H1 (cell line): ENCODE measurements around the gene CD84. TPM values are rescaled to one million over a fixed set of nuclear protein-coding genes. Genes with fewer than 3 reads are reported as not detected.
A peak's percentile ranks its signal among the peaks of the same experiment; 100 is the strongest.

Source experiments
- CTCF ChIA-PET: fragments of 300-600 bp; sonication (Branson Sonifier 250); formaldehyde crosslinking; loops from one replicate; lab custom pipeline; 2021; ENCODE audit not compliant: partially characterized antibody; lab: Charles Lee
- POLR2A ChIA-PET: fragments of 300-600 bp; sonication (Branson Sonifier 250); formaldehyde crosslinking; loops from one replicate; lab custom pipeline; 2021; ENCODE audit warnings: inconsistent platforms; ENCODE audit not compliant: partially characterized antibody; lab: Charles Lee
- DNase-seq, 2 experiments: peaks; one replicate each; pipeline versions ENCODE4 v3.0.0 to v3.0.0-alpha.2; 2010 to 2022; ENCODE audit warnings: low spot score in 2 of 2, low read depth in 1 of 2, mixed read lengths in 1 of 2
- FAIRE-seq: peaks from 2 replicates; lab custom pipeline; 2011; peaks lifted over from hg19 to GRCh38; lab: Jason Lieb, UNC
- H2AFZ ChIP-seq: 2 replicates; pipeline ENCODE4 v1.8.1; 2012; ENCODE audit warnings: low read length, inconsistent platforms
- H2AK5ac ChIP-seq: 2 replicates; pipeline ENCODE4 v1.6.1; 2013; ENCODE audit warnings: low read depth, low read length
- H2BK120ac ChIP-seq: replicated peaks from 2 replicates; pipeline ENCODE3; 2013; ENCODE audit warnings: low read depth, low read length, inconsistent platforms
- H2BK12ac ChIP-seq: 2 replicates; pipeline ENCODE4 v1.6.1; 2013; ENCODE audit warnings: low read depth, low read length
- H2BK15ac ChIP-seq: 2 replicates; pipeline ENCODE4 v1.6.1; 2013; ENCODE audit warnings: low read length
- H2BK20ac ChIP-seq: 2 replicates; pipeline ENCODE4 v1.6.1; 2013; ENCODE audit warnings: low read length
- H2BK5ac ChIP-seq: 2 replicates; pipeline ENCODE4 v1.6.1; 2013; ENCODE audit warnings: low read depth, low read length
- H3K14ac ChIP-seq: 2 replicates; pipeline ENCODE4 v1.6.1; 2013; ENCODE audit warnings: inconsistent platforms; ENCODE audit not compliant: insufficient read length
- H3K18ac ChIP-seq: 2 replicates; pipeline ENCODE4 v1.6.1; 2013; ENCODE audit warnings: low read length; ENCODE audit errors: extremely low read depth
- H3K23ac ChIP-seq: 2 replicates; pipeline ENCODE4 v1.6.1; 2013; ENCODE audit warnings: inconsistent platforms; ENCODE audit not compliant: insufficient read length
- H3K23me2 ChIP-seq: 2 replicates; pipeline ENCODE4 v1.6.1; 2013; ENCODE audit warnings: low read depth, low read length
- H3K27ac ChIP-seq: 2 replicates; pipeline ENCODE4 v1.6.1; 2011; ENCODE audit warnings: low read depth, low read length, inconsistent platforms
- H3K27me3 ChIP-seq, 4 experiments: replicated peaks in 1 of 4; 1 replicate in 1 of 4; 2 replicates in 3 of 4; pipeline versions ENCODE4 v1.6.1 to v1.8.1; 2011 to 2013; ENCODE audit warnings: low read length in 3 of 4, mild to moderate bottlenecking in 3 of 4, inconsistent platforms in 2 of 4, mixed read lengths in 2 of 4, moderate library complexity in 1 of 4; ENCODE audit not compliant: control insufficient read depth in 3 of 4, insufficient read depth in 3 of 4; ENCODE audit errors: extremely low read depth in 1 of 4
- H3K36me3 ChIP-seq, 4 experiments: 2 replicates each; pipeline versions ENCODE4 v1.6.1 to v1.8.1; 2011 to 2013; ENCODE audit warnings: mild to moderate bottlenecking in 4 of 4, low read length in 3 of 4, moderate library complexity in 2 of 4, control low read depth in 1 of 4, inconsistent platforms in 1 of 4; ENCODE audit not compliant: insufficient read depth in 4 of 4, control insufficient read depth in 2 of 4
- H3K4ac ChIP-seq: replicated peaks from 2 replicates; pipeline ENCODE3; 2013; ENCODE audit warnings: low read length, low read depth, mixed read lengths, inconsistent platforms; ENCODE audit not compliant: insufficient read length
- H3K4me1 ChIP-seq, 4 experiments: replicated peaks in 1 of 4; 1 replicate in 1 of 4; 2 replicates in 3 of 4; pipeline versions ENCODE4 v1.6.1 to v1.8.1; 2011 to 2013; ENCODE audit warnings: low read length in 3 of 4, inconsistent platforms in 2 of 4, mixed read lengths in 1 of 4; ENCODE audit not compliant: insufficient read depth in 4 of 4, control insufficient read depth in 3 of 4
- H3K4me2 ChIP-seq, 2 experiments: 2 replicates each; pipeline versions ENCODE4 v1.6.1 to v1.8.1; 2011 to 2013; ENCODE audit warnings: low read depth in 2 of 2, low read length in 2 of 2, control low read depth in 1 of 2, inconsistent platforms in 1 of 2, mild to moderate bottlenecking in 1 of 2; ENCODE audit not compliant: insufficient read depth in 1 of 2
- H3K4me3 ChIP-seq, 4 experiments: fragments of 200-600, 300-600 bp in 1 of 4; sonication (generic), shearing (Covaris generic), sonication (Bioruptor Twin) in 1 of 4; 2 replicates each; pipeline versions ENCODE4 v1.5.1 to v1.8.1; 2011 to 2016; ENCODE audit warnings: low read length in 4 of 4, low read depth in 3 of 4, control low read depth in 2 of 4, inconsistent platforms in 2 of 4, mild to moderate bottlenecking in 2 of 4, mixed read lengths in 1 of 4, moderate library complexity in 1 of 4; ENCODE audit not compliant: insufficient read depth in 2 of 4; ENCODE audit errors: extremely low read depth in 1 of 4
- H3K56ac ChIP-seq: replicated peaks from 2 replicates; pipeline ENCODE3; 2013; ENCODE audit warnings: low read depth, mild to moderate bottlenecking, mixed read lengths, low read length, inconsistent platforms; ENCODE audit not compliant: insufficient read length
- H3K79me1 ChIP-seq: 2 replicates; pipeline ENCODE4 v1.6.1; 2013; ENCODE audit warnings: low read depth, low read length, control low read depth
- H3K79me2 ChIP-seq, 2 experiments: 2 replicates each; pipeline versions ENCODE4 v1.6.1 to v1.8.1; 2012 to 2013; ENCODE audit warnings: low read length in 2 of 2, mild to moderate bottlenecking in 2 of 2, inconsistent platforms in 1 of 2; ENCODE audit not compliant: insufficient read depth in 2 of 2, control insufficient read depth in 1 of 2
- H3K9ac ChIP-seq, 4 experiments: replicated peaks in 1 of 4; 1 replicate in 1 of 4; 2 replicates in 3 of 4; pipeline versions ENCODE4 v1.6.1 to v1.8.1; 2011 to 2013; ENCODE audit warnings: low read depth in 3 of 4, low read length in 3 of 4, control low read depth in 2 of 4, mild to moderate bottlenecking in 2 of 4, moderate library complexity in 2 of 4, inconsistent platforms in 1 of 4; ENCODE audit errors: extremely low read depth in 1 of 4
- H3K9me3 ChIP-seq, 2 experiments: 2 replicates each; pipeline versions ENCODE4 v1.6.1 to v1.8.1; 2012 to 2013; ENCODE audit warnings: mild to moderate bottlenecking in 2 of 2, moderate library complexity in 2 of 2, control low read depth in 1 of 2, inconsistent platforms in 1 of 2, low read depth in 1 of 2, low read length in 1 of 2, mixed read lengths in 1 of 2; ENCODE audit not compliant: insufficient read depth in 2 of 2
- H4K20me1 ChIP-seq, 2 experiments: replicated peaks in 1 of 2; 2 replicates each; pipeline versions ENCODE3 to v1.8.1; 2011 to 2013; ENCODE audit warnings: inconsistent platforms in 2 of 2, low read length in 2 of 2, mild to moderate bottlenecking in 1 of 2; ENCODE audit not compliant: insufficient read depth in 2 of 2, control insufficient read depth in 1 of 2
- H4K5ac ChIP-seq: 2 replicates; pipeline ENCODE4 v1.6.1; 2013; ENCODE audit warnings: low read length, low read depth, mixed read lengths, inconsistent platforms; ENCODE audit not compliant: insufficient read length
- H4K8ac ChIP-seq: 2 replicates; pipeline ENCODE4 v1.8.0; 2013; ENCODE audit warnings: mild to moderate bottlenecking, moderate library complexity, low read length, inconsistent platforms; ENCODE audit not compliant: insufficient read depth; ENCODE audit errors: extremely low read depth
- H4K91ac ChIP-seq: replicated peaks from 2 replicates; pipeline ENCODE3; 2013; ENCODE audit warnings: low read length, mixed read lengths, inconsistent platforms; ENCODE audit not compliant: insufficient read length
- BCL11A ChIP-seq, 2 experiments: IDR thresholded peaks; one replicate each; pipeline ENCODE4 v1.6.1; 2011; ENCODE audit warnings: low read depth in 2 of 2, low read length in 2 of 2, mild to moderate bottlenecking in 2 of 2
- KDM4A ChIP-seq: IDR thresholded peaks from one replicate; pipeline ENCODE4 v1.7.1; 2012; ENCODE audit warnings: low read depth, mild to moderate bottlenecking, moderate library complexity, low read length, inconsistent platforms; ENCODE audit not compliant: severe bottlenecking
- NRF1 ChIP-seq: IDR thresholded peaks from 2 replicates; pipeline ENCODE4 v1.6.1; 2011; ENCODE audit warnings: mild to moderate bottlenecking, low read depth, low read length, improper control_type of control experiment
- SIX5 ChIP-seq: IDR thresholded peaks from 2 replicates; pipeline ENCODE4 v1.6.1; 2011; ENCODE audit warnings: mild to moderate bottlenecking, low read depth, low read length
- SP4 ChIP-seq: IDR thresholded peaks from 2 replicates; pipeline ENCODE4 v1.6.1; 2012; ENCODE audit warnings: low read length, inconsistent platforms
- SUZ12 ChIP-seq: fragments of 200-600 bp; sonication (generic); IDR thresholded peaks from 2 replicates; pipeline ENCODE4 v1.6.1; 2012; ENCODE audit warnings: mild to moderate bottlenecking, inconsistent platforms, low read length, moderate library complexity, mixed read lengths
- TAF1 ChIP-seq: IDR thresholded peaks from 2 replicates; pipeline ENCODE4 v1.6.1; 2011; ENCODE audit warnings: mild to moderate bottlenecking, low read depth, low read length
- TBP ChIP-seq: IDR thresholded peaks from 2 replicates; pipeline ENCODE4 v1.6.1; 2011; ENCODE audit warnings: low read depth, low read length, improper control_type of control experiment
- WGBS, 2 experiments: shearing (Covaris generic) in 1 of 2; methylation state at CpG; one replicate each; pipeline versions ENCODE4 v1.1.6 to v1.1.7; 2013 to 2015; ENCODE audit warnings: low lambda C conversion rate in 2 of 2, mixed read lengths in 2 of 2, inconsistent platforms in 1 of 2, low coverage in 1 of 2, missing lambda C conversion rate in 1 of 2; ENCODE audit not compliant: insufficient replicate concordance in 2 of 2, insufficient coverage in 1 of 2, insufficient read length in 1 of 2; ENCODE audit errors: extremely low coverage in 1 of 2, missing lambda C conversion rate in 1 of 2; 5-methylcytosine and 5-hydroxymethylcytosine counted together
- polyA plus RNA-seq, 7 experiments: library from polyadenylated mRNA; depleted of rRNA in 3 of 7; stranded (reverse) in 5 of 7; unstranded in 2 of 7; fragments of >200 nt in 5 of 7; fragments of 200-250 nt in 2 of 7; gene quantifications; 1 replicate in 5 of 7; 2 replicates in 1 of 7; 4 replicates in 1 of 7; pipeline versions ENCODE4 v1.2.1 to v1.2.3, GENCODE V29; 2011 to 2013; ENCODE audit warnings: missing spikeins in 2 of 7, mixed read lengths in 2 of 7
- total RNA-seq: library from RNA; stranded (reverse); fragmentation: NEBNext Ultra II Directional; extraction: Animal tissue kit (Norgen Biotek cat#: 25700); gene quantifications from 2 replicates; pipeline ENCODE4 v1.2.1, GENCODE V29; 2021
- TF ChIP-seq, protein P1 (sequence below): IDR thresholded peaks from 2 replicates; pipeline ENCODE4 v1.6.1; 2011; ENCODE audit warnings: low read length, improper control_type of control experiment

Gene CD84
- total and polyA plus RNA-seq, 2 of the 8 experiments (the other 6 are each of a cell fraction or from before 2014, with no cell fraction given), result not detected

DNA sequence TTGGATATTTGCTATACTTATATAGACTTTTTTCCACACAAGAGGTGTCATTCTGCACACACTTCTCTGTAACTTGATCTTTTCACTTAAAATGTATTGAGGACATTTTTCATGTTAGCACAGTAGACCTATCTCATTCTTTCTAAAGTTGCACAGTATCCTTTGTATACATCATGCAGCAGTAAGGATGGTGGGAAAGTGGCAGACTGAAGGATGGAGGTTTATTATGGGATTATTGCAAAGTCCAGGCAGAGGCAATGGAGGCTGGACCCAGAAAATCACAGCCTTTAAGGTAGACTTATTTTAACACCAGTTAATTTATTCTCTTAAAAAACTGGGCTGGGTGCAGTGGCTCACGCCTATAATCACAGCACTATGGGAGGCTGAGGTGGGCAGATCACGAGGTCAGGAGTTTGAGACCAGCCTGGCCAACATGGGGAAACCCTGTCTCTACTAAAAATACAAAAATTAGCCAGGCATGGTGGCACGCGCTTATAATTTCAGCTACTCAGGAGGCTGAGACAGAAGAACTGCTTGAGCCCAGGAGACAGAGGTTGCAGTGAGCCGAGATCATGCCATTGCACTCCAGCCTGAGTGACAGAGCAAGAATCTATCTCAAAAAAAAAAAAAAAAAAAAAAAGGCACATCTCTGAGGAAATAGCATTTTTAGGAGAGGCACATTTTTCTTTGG is 41.8 kb upstream of the CD84 start:
- Histone ChIP-seq H4K8ac (no peak overlapping the region), H3K14ac (no peak overlapping the region), H2BK12ac (no peak overlapping the region), H3K36me3 (no peaks in the 10 kb centered on the region), H3K4me1 (no peaks in the 10 kb centered on the region; a peak in 1 of 7 replicates), H3K9me3 (no peaks in the 10 kb centered on the region), H4K91ac (no peak overlapping the region), H3K4me2 (no peak overlapping the region), H2BK20ac (no peak overlapping the region), H2BK120ac (no peak overlapping the region), H3K23me2 (no peaks in the 10 kb centered on the region; the same call in 1 of the 2 replicates), H2AK5ac (no peak overlapping the region), H4K20me1 (no peaks in the 10 kb centered on the region), H2BK15ac (no peak overlapping the region), H3K4ac (no peak overlapping the region)
- FAIRE-seq (no peak), DNase-seq (no peak)
- CTCF ChIA-PET, result interaction anchor here (1.2 to 4.9 kb wide), 4 partner anchors 11 to 16 kb away, joined by 4 to 58 read pairs (median 7); no protein-coding TSS in a partner anchor
- no peak for TF ChIP-seq TBP
- TF ChIP-seq NRF1, result no peak
- TF ChIP-seq, protein P1, sequence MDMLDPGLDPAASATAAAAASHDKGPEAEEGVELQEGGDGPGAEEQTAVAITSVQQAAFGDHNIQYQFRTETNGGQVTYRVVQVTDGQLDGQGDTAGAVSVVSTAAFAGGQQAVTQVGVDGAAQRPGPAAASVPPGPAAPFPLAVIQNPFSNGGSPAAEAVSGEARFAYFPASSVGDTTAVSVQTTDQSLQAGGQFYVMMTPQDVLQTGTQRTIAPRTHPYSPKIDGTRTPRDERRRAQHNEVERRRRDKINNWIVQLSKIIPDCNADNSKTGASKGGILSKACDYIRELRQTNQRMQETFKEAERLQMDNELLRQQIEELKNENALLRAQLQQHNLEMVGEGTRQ, result no peak
- no peak for TF ChIP-seq TAF1
- no peak for TF ChIP-seq BCL11A (IDR thresholded peaks at IDR 0.05; ENCODE audit: low read depth in 2 of 2, low read length in 2 of 2)
- no peak for TF ChIP-seq SIX5
- no peak for TF ChIP-seq SUZ12
- TF ChIP-seq KDM4A, result no peak
- no peak for TF ChIP-seq SP4
- TF ChIP-seq, all 59 proteins: peak for 0
- no peak overlapping the region for H3K23ac ChIP-seq
- H3K56ac ChIP-seq, result no peak overlapping the region
- no peak overlapping the region for H3K9ac ChIP-seq
- H3K27me3 ChIP-seq, result no peaks in the 10 kb centered on the region
- H3K4me3 ChIP-seq, result no peak overlapping the region
- POLR2A ChIA-PET, result no interaction called here
- H2BK5ac ChIP-seq, result no peak overlapping the region
- no peak overlapping the region for H3K27ac ChIP-seq
- 0 out of 2 replicates have a peak overlapping the region, but pooled peaks have one; percentile 45 for H2AFZ ChIP-seq
- no peak overlapping the region for H3K18ac ChIP-seq
- WGBS, 2 experiments, result 90% methylated on average over 5 of the region's 5 CpGs; no CpG with 5 or more reads in 1 of the 2 experiments
- H3K79me1 ChIP-seq, result no peaks in the 10 kb centered on the region
- H3K79me2 ChIP-seq, result no peaks in the 10 kb centered on the region
- H4K5ac ChIP-seq, result no peak overlapping the region
